Ramos (cell line): ENCODE results near the gene FBXO47.

Source experiments
- in situ Hi-C: fragments of 300-500 bp; cut with MboI; formaldehyde crosslinking; loops from one replicate; pipeline ENCODE4 v1.14.3; 2022; ENCODE audit warnings: low sequenced_read_pairs; ENCODE audit not compliant: unreplicated experiment

Gene FBXO47

DNA sequence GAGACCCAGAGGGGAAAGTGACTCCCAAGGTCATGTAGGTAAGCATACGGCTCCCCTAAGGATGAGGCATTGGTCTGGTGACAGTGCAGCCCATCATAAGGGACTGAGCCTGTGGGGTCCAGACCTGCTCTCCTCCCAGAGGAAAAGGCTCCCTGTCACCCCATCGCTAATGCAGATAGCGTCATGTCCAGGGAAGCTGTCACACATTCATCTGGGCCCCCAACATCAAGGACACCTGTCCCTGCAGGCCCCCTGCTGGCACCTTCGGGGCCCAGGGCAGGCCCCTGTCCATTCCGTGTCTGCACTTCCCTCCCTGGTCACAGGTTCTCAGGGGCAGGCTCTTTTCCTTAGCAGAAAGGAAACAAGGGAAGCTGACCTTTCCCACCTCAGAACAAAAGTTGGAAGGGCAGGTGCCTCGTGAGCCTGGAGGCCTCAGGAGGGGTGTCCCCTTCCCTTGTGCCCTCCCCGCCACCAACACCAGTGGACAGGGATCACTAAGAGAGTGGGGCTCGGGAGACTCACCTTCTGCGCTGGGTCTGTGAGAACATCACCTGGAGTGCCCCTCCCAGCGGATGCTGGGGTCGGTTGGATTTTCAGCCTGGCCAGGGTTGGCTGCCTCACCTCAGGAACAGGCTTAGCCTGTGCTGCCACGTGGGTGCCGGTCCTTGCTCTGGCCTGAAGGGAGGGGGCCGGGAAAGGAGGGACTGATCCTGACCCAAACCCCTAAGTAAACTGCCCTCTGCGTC is 59.1 kb downstream of the FBXO47 start:
- in situ Hi-C loops: no loop called here

GRCh38 chr17:38906460-38907228 is 60.6 kb downstream of the FBXO47 start:
- in situ Hi-C loops: no loop called here

DNA sequence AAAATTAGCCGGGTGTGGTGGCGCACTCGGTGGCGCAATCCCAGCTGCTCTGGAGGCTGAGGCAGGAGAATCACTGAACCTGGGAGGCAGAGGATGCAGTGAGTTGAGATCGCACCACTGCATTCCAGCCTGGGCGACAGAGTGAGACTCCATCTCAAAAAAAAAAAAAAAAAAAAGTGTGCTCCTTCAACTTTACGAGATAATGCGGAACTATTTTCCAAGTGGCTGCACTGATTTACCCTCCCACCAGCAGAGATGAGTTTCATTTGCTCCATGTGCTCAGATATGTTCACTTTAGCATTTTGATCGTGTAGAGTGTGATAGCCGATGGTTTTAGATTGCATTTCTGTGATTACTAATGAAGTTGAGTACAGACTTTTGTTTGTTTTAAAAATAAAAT is 61.8 kb downstream of the FBXO47 start:
- in situ Hi-C loops: no loop called here

- in situ Hi-C loops: no loop called here
These were observed 62.3 kb downstream of the FBXO47 start for GRCh38 chr17:38904892-38905291.

GRCh38 chr17:38903404-38903803 is 63.8 kb downstream of the FBXO47 start:
- in situ Hi-C loops: no loop called here

- in situ Hi-C loops: no loop called here
These were observed 66.1 kb downstream of the FBXO47 start for GRCh38 chr17:38900978-38901656.

DNA sequence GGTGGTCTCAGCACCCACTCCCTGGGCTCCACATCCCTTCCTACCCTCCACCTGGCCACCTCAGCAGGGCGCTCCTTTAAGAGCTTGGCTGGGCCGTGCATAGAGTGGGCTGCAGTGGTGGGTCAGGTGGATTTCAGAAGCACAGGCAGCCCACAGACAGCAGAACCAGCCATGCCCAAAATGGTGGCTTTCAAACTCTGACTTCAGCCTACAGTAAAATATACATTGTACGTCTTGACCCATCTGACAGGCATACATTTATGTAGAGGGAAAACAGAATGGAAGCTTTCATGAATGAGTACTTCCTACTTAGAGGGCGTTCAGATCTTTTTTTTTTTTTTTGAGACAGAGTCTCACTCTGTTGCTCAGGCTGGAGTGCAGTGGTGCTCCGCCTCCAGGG is 67.8 kb downstream of the FBXO47 start:
- in situ Hi-C loops: no loop called here

- in situ Hi-C loops: no loop called here
These were observed 68.3 kb downstream of the FBXO47 start for GRCh38 chr17:38898812-38899348.

DNA sequence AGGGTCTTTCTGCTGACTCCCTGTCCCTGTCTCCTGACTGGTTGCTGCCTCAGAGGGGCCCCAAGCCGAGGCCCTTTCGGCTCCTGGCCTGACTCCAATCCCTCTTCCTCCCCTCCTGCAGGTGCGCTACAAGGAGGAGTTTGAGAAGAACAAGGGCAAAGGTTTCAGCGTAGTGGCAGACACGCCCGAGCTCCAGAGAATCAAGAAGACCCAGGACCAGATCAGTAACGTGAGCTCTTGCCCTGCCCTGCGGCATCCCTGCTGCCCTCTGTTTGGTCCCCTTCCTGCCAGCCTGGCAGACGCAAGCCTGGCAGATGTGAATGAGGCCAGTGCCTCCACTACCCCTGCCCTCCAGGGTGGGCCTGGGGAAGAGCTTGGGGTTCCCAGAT is 68.9 kb downstream of the FBXO47 start:
- in situ Hi-C loops: no loop called here

DNA sequence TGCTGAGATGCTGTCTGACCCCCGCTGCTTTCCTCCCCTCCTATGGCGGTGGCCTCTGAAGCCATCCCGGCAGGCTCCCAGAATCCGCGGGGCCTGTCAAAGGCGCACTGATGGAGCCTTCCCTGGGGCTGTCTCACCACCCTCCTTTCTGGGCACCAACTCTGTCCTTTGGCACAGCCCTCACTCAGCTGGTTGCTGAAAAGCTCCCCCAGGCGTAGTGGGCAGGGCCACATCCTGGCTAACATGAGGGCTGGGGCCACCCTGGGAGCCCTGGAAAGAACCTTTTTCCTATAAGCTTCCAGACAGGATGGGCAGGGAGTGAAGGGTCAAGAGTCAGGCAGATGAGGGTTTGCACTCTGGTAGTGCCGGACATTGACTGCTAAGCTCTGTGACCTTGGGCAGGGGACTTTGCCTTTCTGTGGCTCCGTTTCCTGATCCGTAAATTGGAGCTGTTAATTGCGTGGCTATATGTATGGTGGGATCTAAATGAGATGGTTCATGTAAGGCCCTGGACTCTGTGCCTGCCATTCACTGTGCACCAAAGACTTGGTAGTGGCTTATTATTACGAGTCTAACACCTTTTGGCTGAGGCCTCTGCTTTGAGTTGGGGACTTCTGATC is 69.4 kb downstream of the FBXO47 start:
- in situ Hi-C loops: no loop called here

DNA sequence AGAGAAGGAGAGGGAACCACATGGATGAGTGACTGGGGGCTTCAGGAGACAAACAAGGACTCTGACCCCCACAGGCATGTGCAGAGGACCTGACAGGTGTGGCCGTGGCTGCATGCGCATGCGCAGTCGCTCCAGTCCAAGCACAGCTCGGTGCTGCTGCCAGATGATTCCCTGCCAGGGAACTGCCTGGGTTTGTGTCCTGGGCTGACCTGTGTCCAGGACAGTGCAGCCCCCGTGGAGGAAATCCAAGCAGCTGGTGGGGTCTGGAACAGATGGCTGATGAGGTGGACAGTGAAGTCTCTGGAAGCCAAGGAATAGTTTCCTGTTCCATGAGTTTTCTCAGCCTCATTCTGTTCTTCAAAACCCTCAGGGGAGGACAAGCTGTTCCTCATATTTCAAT is 70.0 kb downstream of the FBXO47 start:
- in situ Hi-C loops: no loop called here

GRCh38 chr17:38896346-38896954 is 70.8 kb downstream of the FBXO47 start:
- in situ Hi-C loops: no loop called here

GRCh38 chr17:38894276-38894675 is 72.9 kb downstream of the FBXO47 start:
- in situ Hi-C loops: no loop called here

GRCh38 chr17:38893607-38894006 is 73.6 kb downstream of the FBXO47 start:
- in situ Hi-C loops: no loop called here

DNA sequence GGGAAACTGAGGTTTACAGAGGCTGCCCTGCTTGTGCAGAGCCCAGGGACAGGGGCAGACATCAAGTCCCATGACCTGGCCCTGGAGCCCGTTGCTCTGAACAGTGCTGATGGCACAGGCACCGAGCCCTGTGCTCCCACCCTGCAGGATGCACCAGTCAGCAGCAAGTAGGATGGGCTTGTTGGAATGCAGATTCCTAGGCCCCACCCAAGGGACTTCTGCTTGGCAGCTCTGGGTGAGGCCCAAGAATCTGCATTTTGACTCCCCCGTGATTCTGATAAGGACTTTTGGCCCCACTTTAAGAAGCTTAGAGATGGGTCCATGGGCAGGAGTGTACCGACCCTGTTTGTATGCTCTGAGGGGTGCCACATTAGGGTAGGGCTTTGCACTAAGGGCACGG is 74.1 kb downstream of the FBXO47 start:
- in situ Hi-C loops: no loop called here

DNA sequence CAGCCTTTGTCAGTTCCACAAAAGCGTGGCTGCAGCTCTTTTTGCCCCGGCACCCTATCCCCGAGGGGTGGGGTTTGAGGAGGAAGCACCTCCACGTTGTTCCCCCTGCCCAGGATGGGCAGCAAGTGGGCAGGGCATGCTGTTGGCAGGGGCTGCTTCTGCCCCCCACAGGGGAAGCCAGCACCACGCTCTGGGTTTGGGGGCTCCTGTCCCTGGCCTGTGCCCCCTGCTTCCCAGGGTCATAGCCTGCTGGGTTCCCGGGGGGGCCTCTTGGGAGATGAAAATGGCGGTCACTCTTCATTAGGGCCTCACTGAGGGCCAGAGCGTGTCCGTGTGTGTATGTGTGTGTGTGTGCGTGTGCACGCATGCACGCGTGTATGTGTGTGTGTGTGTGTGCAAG is 74.6 kb downstream of the FBXO47 start:
- in situ Hi-C loops: no loop called here

GRCh38 chr17:38892083-38892482 is 75.1 kb downstream of the FBXO47 start:
- in situ Hi-C loops: no loop called here

GRCh38 chr17:38891441-38891840 is 75.8 kb downstream of the FBXO47 start:
- in situ Hi-C loops: no loop called here

DNA sequence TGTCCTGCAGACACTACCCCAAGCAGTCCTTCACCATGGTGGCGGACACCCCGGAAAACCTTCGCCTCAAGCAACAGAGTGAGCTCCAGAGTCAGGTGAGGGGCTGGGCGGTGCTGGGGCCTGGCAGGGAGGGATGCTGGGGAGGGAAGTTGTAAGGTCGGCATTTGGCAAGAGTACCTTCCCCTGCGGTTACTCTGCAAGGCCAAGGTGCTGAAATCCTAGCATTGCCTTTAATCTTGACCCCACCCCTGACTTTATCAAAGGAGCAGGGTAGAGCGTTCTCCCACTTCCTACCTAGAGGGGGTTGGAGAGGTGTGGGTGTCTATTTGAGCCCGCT is 76.8 kb downstream of the FBXO47 start:
- in situ Hi-C loops: no loop called here

- in situ Hi-C loops: no loop called here
These were observed 77.3 kb downstream of the FBXO47 start for GRCh38 chr17:38889745-38890409.
